Lung microvascular endothelial cell (primary cell): ENCODE data around the gene SYT3. TPM values are rescaled to one million over a fixed set of nuclear protein-coding genes. Genes with fewer than 3 reads are reported as not detected.

Source experiments
- DNase-seq, 2 donors: peaks; one replicate each; pipeline versions ENCODE4 v3.0.0 to v3.0.0-alpha.2; 2010; ENCODE audit warnings: low read depth in 2 of 2
- total RNA-seq: library from RNA; depleted of rRNA; stranded (reverse); fragments of >200 nt; gene quantifications from 2 replicates; pipeline ENCODE4 v1.2.1, GENCODE V29; 2014

Gene SYT3
- total RNA-seq, 1 donor from 2014 or later = under 0.01 TPM

DNA sequence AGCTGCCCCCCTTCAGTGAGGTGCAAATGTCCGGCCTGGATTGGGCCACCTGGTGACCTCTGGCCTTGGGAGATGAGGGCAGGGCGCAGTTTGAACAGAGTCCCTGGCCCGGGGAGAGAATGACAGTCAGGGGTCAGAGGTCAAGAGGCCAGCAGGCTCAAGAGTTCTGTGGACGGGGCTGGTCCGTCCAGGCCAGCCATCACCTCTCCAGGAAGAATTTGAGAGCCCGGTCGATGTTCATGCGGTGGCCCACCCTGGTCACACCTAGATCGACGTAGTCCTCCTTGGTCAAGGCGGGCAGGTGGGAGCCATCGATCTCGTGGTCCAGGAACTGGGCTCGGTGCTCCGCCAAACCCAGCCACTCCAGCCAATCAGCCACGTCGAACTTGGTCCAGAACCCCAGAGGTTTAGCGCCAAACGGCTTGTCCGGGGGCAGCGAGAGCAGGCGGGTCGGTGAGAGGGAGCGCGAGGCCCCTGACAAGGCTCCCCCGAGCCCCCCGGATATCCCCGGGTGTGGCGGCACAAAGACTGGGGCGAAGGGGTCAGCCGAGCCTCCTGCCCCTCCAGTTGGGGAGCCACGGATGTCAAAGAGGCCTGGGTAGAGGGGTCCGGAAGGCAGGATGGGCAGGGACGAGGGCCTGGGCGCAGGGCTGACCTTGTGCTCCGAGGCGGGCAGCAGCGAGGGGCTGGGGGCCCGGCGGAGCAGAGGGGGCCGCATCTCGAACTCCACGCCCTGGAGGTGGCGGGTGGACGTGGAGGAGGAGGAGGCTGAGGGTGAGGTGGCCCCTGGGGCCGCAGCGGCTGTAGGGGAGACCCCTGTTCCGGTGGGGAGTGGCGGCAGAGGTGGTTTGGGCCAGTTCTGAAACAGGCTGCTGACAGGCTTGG lies 22.3 kb upstream of the SYT3 start:
- no peak for DNase-seq

DNA sequence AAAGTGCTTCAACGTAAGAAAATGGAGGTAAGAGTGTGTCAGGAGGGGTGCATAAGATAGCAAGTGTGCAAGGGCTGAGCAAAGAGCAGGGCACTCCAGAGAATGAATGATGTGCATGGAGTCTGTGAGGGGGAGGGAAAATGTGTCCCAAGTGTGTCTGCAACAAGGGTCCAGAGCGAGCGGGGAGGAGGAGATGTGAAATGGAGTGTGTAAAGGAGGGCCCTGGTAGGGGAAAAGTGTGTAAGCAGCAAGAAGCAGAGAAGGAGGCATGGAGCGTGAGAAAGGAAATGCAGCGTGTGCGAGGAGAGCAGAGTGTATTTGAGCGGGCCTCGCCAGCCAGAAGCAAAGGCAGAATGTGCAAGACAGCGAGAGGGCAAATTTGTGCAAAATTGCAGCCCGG lies 21.3 kb upstream of the SYT3 start:
- no peak for DNase-seq

DNA sequence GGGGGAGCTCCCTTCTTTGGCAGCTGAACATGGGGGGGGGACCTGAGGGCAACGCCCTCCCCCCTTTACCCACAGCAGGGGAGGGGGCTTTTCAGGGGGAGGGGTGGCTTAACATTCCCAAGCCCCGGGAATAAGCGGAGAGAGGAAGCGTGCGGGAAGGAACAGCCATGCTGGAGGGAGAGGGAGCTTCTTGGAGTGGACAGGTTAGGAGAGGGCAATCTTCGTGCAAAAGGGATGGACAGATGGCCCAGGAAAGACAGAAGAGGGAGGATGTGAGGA lies 20.3 kb upstream of the SYT3 start:
- DNase-seq = no peak

DNA sequence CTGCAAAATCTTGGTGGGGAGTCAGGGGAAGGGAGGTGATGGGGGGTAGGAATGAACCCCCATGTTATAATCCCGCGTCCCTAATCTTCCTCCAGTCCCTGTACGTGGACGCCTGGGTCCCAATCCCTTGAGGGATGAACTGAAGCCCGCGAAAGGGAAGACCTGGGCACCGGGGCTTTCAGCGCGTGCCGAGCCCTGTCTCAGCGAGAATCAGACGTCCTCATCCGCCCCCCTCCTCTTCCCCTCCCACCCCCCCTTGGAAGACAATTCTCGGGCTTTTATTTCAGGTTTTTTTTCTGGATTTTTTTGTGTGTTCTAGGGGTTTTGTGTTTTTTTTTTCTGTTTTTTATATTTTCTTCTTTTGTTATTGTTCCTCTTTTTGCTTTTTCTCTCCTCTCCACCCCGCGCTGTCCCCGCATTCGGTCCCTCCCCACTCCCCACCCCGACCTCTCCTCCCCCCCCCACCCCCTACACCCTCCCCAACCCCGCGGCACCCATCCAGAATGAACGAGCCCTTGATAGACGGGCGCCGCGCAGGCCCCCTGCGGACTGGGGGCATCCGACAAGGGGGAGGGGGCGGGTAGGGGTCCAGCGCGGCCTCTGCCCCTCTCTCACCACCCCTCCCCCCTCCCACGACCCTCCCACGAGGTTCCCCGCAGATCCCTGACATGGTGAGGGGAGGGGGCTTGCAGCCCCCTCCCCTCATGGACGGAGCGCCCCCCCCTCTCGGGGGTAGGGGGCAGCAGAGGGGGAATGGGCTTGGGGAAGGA lies 19.8 kb upstream of the SYT3 start:
- DNase-seq = no peak

DNA sequence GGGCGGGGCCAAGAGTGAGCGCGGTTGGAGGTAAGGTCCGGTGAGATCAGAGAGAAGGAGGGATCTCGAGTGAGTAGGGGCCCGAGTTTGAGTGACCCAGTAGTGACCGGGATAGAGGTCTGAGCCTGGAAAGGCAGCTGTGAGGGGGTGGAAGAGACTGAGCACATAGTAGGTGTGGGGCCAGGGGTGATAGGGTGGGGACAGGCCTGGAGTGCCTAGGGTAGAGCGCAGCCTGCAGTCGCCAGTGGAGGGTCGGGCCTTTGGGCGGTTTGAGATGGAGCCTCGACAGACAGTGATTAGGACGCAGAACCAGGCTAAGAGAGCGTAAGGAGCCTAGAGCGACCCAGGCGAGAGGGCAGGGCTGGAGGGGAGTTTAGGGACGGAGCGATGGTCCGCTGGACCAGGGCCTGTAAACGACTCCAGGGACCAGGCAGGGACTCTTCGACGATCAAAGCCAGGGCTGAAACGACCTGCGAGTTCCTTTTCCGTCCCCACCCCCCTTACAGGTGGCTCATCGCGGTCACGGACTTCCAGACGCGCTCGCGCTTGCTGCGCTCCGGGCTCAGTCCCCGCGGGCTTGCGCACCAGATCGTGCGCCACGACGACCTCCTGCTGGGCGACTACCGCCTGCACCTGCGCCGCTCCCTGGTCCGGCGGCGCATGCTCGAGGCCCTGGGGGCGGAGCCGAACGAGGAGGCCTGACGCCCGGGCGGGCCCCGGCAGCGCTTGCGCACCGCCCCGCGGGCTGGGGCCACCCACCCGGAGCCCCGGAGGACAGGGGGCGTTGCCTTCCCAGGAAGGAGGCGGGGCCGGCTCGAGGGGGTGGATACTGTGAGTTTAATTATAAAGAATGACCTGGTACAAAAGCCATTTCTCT lies 19.0 kb upstream of the SYT3 start:
- peak; percentile 87 to 92 for DNase-seq

DNA sequence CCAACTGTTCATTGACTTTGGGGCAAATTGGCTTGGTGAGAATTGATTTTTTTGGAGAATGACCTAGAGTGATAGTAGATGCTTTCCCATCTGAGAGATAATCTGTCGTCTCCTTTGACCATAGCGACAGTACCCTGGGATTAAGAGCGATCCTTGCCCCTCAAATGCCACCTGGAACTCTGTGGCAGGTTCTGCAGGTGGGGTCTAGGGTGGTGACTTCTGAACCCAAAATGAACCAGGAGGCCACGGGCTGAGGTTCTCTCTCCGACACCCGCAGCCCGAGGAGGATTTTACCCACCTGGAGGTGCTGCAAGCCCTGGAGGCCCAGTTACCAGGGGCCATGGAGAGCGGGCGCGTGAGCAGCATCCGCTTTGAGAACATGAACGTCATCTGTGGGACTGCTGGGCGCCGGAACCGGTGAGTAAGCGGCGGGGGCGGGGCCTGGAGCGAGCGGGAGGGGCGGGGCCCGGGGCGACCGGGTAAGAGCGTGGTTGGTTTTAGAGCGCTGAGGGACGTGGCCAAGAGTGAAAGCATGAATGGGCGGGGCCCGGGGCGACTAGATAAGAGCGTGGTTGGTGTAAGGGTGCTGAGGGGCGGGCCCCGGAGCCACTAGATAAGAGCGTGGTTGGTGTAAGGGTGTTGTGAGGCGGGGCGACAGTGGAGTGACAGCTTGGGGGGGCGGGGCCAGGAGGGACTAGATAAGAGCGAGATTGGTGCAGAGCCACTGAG lies 18.2 kb upstream of the SYT3 start:
- peak; percentile 99 to 100 for DNase-seq

DNA sequence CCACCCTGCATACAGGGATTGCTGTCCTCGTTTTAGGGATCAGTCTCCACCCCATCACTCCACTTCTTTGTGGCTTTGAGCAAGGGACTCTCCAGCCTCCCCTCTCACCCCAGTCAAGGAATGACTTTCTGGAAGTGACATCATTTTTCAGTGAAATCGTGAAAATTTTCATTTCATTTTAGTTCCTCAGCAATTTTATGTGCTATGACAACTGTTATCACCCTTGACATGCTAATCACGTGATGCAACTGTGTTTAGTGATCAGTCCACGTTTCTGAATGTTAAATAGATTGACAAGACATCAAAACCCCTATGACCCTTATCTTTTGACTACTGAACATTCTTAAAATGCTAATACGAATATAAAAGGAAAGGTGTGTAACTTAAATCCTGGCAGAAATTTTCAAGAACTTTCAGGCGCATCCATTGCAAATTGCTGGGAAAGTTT lies 17.6 kb upstream of the SYT3 start:
- no peak for DNase-seq

DNA sequence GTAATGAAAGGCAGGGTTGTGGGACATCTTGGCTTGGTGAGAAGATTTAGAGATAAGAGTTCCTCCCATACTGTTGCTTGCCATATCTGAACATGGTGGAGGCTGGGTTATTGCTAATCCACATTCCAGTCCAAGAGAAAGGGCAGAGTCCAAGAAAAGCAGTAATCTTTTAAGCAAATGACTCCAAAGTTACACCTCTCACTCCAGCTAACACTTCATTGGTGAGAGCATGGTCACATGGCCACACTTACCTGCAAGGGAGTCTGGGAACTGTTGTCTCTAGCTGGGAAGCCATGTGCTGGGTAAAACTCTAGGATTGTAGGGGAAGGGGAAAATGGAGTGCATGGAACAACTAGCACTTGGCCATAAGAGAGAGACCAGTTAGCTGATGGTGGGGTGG lies 15.2 kb upstream of the SYT3 start:
- DNase-seq = no peak

DNA sequence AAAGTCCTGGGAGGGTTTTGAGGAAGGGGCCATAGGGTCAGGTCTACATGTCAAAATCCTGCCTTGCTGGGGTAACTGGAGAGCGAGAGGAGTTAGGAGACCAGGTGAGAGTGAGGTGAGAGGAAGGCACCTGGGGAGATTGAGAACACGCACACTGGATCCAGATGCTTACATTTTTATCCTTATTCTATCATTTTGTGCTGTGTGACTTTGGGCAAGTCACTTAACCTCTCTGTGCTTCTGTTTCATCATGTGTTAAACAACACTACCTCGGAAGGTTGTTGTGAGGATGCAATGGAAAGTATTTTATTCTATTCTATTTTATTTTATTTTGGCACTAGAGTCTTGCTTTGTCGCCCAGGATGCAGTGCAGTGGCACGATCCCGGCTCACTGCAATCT lies 13.0 kb upstream of the SYT3 start:
- DNase-seq = no peak

DNA sequence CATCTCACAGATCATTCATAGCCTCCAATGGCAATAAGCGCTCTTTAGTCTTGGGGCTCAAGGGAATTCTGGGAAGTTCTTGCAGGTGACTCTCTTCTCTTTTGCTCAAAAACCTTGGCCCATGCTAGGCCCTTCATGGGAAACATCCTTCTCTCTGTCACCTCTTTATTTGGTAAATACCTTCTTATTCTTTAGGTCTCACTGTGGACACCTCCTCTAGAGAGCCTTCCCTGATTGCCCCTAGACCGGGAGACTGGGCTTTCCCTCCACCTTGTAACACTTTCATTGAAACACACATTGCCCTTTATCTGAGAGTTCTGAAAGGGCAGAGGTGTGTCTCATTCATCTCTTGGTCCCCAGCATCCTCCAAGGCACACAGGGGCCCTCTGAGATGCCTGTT lies 11.5 kb upstream of the SYT3 start:
- no peak for DNase-seq

DNA sequence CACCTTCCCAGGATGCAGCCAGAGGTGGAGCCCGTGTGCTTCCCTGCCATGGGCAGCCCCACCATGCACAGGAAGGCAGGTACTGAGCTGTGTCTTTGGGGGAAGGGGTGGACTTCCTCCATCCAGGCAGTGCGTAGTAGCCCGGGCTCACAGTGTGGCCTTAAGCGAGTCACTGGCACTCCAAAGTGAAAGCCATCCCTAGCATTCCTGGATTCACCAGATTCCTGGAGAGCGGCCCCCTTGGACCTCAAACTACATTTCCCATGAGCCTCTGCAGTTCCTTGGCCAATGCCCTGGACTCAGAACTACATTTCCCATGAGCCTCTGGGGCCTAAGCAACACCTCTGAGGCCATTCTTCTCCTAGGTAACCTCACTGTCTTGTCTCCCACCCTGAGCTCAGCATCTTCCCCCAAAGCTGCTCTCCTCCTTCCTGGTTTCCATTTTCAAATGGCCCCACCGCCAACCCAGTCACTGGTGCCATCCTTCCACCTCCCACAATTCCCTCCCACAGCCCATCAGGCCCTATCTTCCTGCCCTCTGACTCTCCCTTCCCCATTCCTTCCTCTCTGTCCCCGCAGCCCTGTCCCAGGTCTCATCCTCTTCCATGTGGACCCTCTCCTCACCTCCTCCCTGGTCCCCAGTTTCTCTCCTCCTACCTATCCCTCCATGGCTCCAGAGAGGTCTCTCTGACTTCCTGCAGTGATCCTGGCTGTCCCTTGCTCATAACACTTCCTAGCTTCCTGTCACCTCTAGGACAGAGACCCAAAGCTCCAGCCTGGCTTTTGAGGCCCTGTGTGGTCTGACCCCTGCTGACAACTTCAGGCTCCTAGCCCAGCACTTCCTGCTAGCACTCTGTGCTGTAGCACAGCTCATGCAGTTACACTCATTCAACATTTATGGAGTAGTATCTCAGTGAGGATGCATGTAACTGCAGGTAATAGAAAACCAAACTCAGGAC lies 10.0 kb upstream of the SYT3 start, which contains the start of gene C19orf81:
C19orf81 (plus strand) TSS at position 13 of the 959 bp plus-strand sequence; CDS start at position 13, 0 bp downstream.
- DNase-seq = peak in 1 of 2 donors; percentile 13

DNA sequence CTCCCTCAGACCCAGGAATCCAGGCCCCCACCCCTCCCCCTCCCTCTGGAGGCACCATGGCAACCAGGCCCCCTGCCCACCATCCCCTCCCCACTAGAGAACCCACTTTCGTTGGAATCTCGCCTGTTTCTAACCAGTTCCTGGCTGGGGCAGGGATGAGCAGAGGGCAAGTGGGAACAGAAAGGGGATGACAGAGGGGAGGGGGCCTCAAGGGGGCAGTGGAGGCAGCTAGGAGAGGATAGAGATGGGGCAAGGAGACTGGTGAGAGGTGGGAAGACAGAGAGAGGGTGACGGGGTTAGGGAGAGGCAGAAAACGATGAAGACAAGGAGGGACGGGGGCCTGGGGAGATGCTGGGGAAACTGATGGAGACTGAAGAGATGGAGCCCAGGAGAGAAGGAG lies 9.0 kb upstream of the SYT3 start:
- no peak for DNase-seq

DNA sequence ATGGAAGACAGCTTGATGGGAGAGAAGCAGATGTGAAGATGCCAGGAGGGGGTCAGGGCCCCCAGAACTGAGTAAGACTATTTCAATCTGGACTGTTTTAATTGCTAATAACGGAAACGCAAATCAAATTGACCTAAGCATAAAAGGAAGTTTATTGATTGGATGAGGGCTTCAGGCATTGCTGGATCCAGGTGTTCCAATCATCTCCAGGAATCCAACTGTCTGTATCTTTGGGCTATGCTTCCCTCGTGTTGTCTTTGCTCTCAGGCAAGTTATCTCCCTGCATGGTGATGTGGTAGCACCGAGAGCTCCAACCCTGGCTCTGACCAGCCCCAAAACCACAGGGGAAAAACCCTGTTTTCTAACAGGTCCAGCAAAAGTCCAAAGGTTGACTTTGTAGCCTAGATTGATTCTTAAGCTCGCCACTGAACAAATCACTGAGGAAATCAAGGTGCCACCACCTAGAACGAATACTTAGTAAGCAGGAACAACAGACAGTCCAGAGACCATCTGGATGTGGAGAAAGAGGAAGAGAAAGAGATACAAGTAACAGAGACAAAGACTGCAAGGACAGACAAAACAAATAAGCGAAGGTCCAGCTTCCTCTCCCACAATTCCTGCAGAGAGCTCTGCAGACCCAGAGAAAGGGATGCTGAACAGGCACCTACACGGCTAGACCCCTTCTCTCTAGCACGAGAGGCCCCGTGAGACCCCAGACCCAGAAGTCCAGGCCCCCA lies 8.4 kb upstream of the SYT3 start:
- DNase-seq = no peak

DNA sequence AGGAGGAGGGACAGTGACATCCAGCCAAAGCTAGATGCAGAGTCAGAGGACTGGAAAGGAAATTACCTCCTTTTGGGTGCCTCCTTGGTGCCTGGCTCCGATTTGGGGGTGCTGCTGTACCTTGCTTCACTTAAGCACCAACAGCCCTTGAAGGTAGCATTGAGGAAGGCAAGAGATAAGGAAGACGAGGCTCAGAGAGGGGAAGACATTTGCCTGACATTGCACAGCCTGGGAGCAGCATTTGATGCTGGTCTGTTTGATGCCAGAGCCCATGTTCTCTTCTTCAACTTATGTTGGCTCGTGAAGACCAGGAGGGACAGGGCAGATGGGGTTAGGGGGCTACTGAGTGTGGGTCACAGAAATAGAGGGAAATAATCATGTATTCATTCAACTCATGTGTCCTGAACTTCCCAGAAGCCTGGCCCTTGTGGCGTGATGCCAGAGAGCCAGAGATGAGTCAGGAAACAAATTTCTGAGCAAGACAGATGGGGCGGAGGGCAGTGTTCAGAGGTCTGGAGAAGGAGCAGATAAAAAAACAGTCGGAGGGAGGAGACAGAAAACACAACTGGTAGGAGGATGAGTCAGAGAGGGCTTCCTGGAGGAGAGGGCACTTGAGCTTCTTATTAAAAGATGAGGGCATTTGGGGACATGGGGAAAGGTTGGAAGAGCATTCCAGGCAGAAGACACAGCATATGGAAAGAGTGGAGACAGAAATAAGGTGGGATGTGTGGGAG lies 6.6 kb upstream of the SYT3 start:
- peak in 1 of 2 donors; percentile 63 for DNase-seq

DNA sequence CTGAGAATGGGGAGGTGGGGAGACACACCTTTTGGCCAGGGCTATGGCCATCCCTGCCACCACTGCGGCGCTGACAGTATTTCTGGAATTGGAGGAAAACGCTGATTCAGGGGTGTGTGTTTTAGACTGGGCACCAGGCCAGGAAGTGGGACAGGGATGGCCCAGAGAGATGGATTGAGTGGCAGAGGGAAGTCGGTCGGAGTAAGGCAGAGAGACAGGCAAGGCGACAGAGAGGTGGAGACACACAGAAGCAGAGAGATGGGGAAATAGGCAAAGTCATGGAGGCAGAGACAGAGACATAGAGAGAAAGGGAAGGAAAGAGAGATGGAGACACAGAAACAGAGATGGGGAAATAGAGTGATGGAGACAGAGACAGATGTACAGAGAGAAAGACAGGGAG lies 5.4 kb upstream of the SYT3 start:
- DNase-seq = no peak

DNA sequence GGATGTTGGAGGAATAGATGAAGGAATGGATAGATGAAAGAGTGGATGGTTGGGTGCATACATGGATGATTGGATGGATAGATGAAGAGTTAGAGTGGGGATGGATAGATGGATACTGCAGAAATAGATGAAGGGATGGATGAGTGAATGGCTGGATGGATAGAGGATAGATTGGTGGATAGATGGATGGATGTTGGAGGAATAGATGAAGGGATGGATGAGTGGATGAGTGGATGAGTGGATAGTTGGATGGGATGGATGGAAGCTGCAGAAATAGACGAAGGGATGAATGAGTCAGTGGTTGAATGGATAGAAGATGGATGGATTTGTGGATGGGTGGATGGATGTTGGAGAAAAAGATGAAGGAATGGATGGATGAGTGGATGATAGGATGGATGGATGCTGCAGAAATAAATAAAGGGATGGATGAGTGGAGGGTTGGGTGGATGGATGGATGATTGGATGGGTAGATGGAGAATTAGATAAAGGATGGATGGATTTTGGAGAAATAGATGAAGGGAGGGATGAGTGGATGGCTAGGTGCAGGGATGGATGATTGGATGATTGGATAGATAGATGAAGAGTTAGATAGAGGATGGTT lies 4.7 kb upstream of the SYT3 start:
- no peak for DNase-seq

DNA sequence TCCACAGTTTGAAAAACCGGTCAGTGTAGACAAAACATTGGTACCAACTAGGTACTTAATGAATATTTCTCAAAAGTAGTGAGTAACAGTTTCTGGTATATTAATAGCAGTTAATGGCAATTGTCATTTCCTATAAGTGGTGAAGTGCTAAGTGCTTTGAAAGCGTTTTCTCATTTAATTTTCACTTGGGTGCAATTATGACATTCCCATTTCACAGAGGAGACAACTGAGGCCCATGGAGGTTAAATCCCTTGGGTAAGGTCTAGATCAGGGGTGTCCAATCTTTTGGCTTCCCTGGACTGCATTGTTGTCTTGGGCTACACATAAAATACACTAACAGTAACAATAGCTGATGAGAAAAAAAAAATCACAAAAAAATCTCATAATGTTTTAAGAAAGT lies 687 bp upstream of the SYT3 start:
- no peak for DNase-seq

DNA sequence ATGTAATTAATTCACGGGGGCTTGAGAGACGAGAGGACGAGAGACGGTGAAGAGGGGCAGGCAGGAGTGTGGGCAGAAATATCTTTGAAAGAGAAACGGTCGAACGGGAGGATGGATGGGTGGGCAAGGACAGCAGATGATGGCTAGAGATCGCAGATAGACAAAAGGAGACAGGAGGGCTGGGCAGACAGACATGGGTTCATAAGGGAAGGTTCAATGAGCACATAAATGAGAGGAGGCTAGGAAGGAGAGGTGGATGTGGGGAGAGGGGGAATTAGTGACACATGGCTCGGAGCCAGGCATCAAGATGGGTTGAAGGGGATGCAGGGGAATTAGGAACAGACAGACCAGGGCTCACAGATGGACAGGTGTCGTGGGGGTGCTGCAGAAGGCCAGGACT lies 1.1 kb downstream of the SYT3 start:
- no peak for DNase-seq
